Eye (tissue), 1 donor: Measurements from ENCODE around the gene NBPF1.
"Not testable (repeated sequence)": the region's sequence is repeated elsewhere in the genome, so short reads cannot be mapped to it uniquely, and the experiment has no call there.

Source experiments
- DNase-seq: peaks from one replicate; pipeline ENCODE4 v3.0.0-alpha.2; 2015

The NBPF1 gene

GRCh38 chr1:16641159-16641975 is 28.0 kb upstream of the NBPF1 start:
- DNase-seq, result not testable (repeated sequence)

GRCh38 chr1:16639091-16640031 is 26.0 kb upstream of the NBPF1 start:
- not testable (repeated sequence) for DNase-seq

- not testable (repeated sequence) for DNase-seq
Observed at GRCh38 chr1:16637941-16638778, 24.8 kb upstream of the NBPF1 start.

GRCh38 chr1:16636551-16637195 is 23.3 kb upstream of the NBPF1 start:
- DNase-seq, result not testable (repeated sequence)

GRCh38 chr1:16635959-16636358 is 22.6 kb upstream of the NBPF1 start:
- not testable (repeated sequence) for DNase-seq

- DNase-seq, result not testable (repeated sequence)
Observed at GRCh38 chr1:16633540-16634282, 20.3 kb upstream of the NBPF1 start.

- DNase-seq, result not testable (repeated sequence)
Observed at GRCh38 chr1:16632044-16632850, 18.9 kb upstream of the NBPF1 start.

GRCh38 chr1:16631248-16632043 is 18.1 kb upstream of the NBPF1 start:
- DNase-seq, result no peak

- no peak for DNase-seq
Observed at GRCh38 chr1:16630661-16631247, 17.4 kb upstream of the NBPF1 start.

- DNase-seq, result not testable (repeated sequence)
Observed at GRCh38 chr1:16629916-16630530, 16.7 kb upstream of the NBPF1 start.

GRCh38 chr1:16628361-16629111 is 15.2 kb upstream of the NBPF1 start:
- no peak for DNase-seq

GRCh38 chr1:16626409-16626983 is 13.1 kb upstream of the NBPF1 start:
- DNase-seq, result not testable (repeated sequence)

GRCh38 chr1:16625497-16626408 is 12.4 kb upstream of the NBPF1 start:
- no peak for DNase-seq

GRCh38 chr1:16623812-16624719 is 10.7 kb upstream of the NBPF1 start:
- DNase-seq, result not testable (repeated sequence)

GRCh38 chr1:16623337-16623736 is 10.0 kb upstream of the NBPF1 start:
- DNase-seq, result not testable (repeated sequence)
